ENCODE measurements around the gene NECAB3.
A peak's percentile ranks its signal among the peaks of the same experiment; 100 is the strongest.

Gene NECAB3

DNA sequence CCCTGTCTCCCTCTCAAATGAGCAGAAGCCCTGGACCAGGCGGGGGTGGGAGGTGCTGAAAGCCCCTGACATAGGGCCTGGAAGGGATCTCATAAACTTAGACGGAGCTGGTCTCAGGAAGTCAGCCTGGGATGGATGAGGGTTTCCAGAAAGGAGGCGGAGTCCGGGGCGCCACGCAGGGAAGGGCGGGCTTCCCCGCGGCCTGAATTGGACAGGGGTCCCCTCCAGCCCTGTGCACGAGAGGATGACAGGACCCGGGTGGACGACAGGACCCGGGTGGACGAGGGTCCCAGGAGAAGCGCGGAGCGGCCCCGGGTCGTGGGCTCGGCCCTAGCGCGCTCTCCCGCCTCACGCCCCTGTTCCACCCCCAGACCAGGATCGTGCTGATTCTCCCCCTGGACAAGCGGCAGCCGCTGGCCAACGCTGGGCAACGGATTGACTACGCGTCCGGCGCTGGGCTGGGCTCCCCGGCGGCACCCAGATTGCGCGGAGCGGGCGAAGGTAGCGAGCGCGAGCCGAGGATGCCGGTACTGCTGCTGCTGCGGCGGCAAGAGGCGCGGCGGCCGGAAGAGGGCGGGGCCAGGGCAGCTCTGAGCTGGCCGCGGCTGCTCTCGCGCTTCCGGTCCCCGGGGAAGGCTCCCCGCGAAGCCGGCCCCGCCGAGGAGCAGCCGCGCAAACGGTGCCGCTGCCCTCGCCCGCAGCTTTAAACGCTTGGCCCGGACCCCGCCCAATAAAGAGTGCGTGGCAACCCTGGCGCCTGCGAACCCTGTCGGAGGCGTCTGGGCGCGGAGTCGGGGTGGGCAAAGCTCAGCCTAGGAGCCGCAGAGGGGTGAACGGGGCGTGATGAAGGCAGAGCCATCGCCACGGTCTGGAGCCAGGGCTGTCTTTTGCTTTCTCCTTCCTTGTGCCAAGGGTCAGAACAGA is 10.8 kb downstream of the NECAB3 start:
- peak; percentile 71 for DNase-seq

DNA sequence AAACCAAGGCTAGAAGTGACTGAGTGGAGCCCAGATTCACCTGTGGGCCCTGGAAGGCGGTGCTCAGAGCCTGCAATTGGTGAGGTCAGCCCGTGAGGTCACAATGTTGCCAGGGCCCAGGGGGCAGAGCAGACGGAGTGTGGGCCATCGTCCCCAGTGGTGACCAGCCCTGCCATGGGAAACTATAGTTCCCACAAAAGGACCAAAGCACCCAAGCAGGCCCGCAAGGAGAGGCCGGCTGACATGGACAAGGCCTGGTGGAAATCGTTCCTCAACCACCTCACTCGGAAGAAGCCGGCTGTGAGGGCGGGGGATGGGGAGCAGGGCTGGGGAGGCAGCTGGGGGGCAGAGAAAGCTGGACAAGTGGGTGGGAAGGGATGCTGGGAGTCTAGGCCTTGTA is 12.1 kb downstream of the NECAB3 start, which contains the start of gene C20orf144:
Gene C20orf144, plus strand, starts transcription at position 156 of the 400 bp plus-strand sequence. Its CDS starts 19 bp downstream, at position 175.
- no peak for DNase-seq

DNA sequence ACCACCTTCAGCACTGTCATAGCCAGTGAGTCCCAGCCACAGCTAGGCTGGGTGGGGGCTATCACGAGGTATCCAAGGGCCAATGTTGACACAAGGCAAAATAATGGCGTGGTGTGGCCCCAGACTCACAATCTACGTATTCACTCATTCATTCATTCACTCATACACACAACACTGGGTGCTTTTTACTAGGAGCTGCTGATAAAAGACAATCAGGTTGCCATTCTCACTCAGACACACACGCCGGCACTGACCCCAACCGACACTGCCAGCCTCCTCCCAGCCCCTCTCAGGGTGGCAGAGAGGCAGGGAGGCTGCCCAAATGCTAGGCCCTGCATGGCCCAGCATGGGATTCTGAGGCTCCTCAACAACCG is 13.6 kb downstream of the NECAB3 start:
- no peak for DNase-seq

DNA sequence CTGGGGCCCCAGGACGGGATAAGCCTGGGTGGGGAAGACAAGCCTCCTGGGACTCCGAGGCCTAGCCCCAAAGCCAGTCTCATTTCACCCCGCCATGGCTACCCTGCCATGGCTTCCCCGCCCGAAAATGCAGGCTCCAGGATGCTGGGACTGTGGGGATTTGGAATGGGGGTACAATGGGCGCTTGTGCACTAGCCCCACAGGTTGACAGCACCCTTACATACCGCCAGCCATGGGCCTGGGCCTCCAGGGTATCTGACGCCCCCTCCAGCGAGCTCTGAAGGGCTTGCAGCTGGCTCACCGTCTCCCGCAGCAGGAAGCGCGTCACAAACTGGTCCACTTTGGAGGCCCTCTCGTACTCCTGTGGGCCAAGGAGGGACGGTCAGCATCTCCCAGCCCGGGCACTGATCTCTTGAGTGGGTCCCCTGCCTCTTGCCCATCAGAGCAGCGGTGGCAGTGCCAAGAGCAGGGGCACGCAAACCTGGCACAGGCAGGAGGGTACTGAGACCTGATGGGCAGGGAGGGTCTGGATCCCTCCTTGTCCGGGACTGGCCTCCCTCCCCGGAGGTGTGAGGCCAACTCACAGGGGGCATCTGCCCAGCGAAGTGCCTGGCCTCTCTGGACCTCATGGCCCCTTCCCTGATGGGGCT is 14.1 kb downstream of the NECAB3 start:
- DNase-seq, result no peak

DNA sequence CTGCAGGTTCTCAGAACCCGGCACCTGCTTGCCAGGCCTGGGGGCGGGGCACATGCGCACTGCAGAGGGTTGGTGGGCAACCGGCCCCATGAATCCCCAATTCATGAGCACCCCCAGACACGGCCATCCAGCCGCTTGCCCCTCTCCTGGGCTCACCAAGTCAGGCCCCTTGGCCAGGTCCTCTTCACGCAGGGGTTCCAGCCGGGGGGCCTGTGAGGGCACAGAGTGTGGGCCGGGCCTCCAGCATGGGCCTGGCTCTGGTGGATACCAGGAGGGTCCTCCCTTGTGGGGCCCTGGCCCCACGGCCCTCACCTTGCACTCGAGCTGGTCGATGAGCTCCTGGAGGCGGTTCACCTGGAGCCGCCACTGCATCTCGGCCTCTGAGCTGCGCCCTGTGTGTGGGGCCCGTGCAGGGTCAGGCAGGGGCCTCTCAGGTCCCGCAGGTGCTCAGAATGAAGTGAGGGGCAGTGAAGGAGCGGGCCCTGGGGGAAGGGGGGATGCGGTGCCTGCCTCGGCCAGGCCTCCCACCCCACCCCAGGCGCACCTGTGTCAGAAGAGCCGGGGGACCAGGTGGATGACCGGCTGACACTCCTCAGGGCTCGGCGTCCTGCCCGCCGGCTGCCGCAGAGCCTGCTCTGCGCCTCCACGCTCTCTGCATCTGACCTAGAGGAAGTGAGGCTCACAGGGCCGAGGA is 14.7 kb downstream of the NECAB3 start:
- no peak for DNase-seq

DNA sequence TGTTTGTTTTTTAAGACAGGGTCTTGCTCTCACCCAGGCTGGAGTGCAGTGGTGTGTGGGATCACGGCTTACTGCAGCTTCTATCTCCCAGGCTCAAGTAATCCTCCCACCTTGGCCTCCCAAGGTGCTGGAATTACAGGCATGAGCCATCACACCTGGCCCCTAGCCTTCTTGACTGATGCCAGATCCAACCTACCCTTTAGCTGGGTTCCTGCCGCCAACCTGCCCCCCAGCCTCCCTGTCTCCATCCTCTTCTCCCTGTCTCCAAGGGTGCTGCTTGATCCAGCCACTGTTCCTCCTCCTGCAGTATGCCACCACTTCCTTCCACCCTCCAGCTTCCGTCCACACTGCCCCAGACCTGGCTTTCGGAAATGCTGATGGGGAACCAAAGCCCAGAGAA is 15.3 kb downstream of the NECAB3 start:
- DNase-seq, result no peak

DNA sequence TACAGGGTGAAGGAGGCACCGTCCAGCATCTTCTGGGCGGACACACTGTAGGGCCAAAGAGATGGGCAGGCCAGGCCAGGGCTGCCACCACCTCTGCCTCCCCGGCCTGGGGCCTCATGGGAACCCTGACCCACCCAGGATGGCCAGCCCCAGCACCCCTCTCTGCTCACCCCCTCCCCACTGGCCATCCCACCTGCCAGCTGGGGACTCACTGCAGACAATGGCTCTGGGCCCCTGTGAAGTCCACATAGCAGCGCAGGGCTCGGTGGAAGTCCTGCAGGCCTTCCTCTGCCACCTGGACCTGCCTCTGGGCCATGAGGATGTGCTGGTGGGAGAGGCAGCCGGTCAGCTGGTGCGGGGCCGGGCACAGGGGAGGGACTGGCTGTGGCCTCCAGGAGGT is 15.7 kb downstream of the NECAB3 start:
- no peak for DNase-seq

DNA sequence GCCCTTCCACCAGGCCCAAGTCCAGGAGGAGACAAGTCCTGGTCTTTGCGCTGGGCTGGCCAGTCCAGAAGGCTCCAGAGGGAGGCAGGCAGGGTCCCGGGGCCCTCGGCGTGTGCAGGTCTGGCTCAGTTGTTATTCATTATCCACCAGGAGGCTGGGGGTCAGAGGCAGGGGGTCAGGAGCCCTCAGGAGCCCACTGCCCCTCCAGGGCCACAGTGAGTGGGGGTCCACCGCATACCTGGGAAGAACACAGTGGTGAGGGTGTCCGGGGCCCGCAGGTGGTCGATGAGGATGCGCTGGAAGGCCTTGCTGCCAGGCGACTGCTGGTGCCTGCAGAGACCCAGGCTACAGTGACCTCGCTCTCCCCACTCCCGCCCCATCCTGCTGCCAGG is 16.5 kb downstream of the NECAB3 start:
- no peak for DNase-seq

DNA sequence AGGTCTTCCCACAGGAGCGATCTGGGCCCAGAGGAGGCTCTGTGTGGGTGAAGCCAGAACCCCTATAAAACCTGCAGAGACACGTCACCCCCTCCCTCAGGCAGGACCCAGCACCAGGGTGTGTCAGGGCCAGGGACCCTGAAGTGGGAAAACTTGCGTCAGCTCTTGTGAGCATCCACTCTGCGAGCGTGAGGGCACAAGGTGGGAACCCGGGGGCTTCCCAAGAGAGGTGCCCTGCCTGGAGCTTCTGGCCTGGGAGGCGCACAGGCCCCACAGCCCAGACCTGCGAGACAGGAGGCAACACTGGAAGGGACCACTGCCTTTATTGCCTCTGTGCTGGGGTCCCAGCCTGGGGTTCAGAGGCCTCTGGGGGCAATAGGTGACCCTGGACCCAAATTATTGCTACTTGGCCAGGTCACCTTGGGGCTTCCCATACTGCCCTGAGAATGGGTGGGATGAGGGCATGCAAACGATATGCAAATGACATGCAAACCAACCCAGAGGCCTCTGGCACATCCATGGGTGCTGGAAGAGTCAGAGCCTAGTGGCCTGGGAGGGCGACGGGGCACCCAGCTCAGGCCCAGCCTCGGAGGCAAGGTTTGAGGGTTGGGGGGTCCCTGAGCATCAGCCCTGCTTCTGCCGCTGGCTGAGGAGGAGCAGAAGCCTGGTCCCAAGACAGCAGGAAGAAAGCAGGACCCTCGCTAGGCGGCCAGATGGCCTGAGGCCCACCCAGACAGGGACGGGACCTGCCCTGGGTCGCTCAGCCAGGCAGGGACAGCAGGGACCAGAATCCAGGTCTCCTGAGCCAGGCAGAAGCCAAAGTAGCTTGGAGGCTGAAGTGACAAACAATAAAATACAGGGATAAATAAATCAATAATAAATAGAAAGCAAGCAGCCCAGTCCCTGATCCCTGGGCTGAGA is 17.2 kb downstream of the NECAB3 start:
- no peak for DNase-seq

DNA sequence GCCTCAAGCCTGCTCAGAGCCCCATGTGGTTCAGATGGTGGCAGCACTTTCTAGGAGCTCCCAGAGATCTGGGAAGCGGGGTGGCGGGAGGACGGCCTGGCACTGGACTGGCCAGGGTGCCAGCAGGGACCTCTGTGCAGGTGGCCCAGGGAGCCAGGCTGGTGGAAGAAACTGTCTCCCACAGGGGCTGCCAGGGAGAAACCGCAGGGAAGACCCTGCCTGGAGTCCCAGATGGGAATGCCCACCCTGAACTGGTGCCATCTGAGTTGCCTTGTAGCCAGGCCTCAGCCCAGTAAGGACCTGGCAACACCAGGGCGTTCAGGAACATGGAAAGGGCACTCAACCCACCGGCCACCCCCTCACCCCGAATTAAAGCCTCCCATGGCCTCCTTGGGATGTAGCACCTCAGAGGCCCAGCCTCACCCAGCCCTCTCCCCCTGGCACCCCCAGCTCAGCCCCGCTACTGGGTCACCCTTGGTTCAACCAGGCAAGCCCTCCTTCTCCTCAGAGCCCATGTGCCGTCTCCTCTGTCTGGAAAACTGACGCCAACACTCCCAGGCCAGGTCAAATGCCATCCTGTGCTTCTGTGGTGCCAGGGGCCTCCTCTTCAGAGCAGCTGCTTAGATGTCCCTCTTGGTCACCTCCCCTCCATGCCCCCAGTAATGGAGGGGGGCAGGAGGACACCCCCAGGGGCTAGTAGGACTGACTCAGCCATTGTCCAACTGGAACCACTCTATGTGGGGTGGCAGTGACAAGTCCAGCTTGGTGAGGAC is 18.0 kb downstream of the NECAB3 start:
- DNase-seq, result no peak

DNA sequence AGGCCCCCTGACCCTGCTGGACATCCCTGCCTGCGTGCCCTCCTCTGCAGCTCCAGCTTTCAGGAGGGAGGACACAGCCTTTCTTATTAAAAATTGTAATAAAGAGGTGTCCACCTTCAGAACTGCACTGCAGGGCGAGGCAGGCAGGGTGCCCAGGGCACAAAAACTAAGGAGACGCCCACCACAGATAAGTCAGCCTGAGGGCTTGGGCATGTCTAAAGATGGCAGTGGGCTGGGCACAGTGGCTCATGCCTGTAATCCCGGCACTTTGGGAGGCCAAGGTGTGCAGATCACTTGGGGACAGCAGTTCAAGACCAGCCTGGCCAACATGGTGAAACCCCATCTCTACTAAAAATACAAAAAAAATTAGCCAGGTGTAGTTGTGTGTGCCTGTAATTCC is 19.1 kb downstream of the NECAB3 start:
- DNase-seq, result no peak

DNA sequence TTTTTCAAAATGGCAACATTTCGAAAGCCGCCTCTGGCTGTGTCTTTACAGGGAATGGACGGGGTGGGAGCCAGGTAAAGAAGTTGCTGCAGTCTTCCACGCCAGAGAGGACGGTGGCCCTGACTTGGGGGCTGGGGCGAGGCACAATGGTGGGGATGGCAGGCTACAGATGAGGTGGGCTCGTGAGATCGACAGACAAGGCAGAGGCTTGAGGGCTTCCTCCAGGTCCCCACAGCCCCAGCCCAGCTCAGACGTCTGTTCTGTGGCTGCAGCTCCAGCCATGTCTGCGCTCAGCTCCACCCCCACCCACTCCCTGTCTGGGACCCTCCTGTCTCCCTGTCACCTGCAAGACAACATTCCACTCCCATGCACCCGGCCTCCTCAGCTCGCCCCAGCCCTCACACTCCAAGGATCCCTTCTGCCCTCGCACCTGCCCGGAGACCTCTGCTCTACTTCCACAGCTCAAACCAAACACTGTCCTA is 19.5 kb downstream of the NECAB3 start:
- DNase-seq, result no peak

DNA sequence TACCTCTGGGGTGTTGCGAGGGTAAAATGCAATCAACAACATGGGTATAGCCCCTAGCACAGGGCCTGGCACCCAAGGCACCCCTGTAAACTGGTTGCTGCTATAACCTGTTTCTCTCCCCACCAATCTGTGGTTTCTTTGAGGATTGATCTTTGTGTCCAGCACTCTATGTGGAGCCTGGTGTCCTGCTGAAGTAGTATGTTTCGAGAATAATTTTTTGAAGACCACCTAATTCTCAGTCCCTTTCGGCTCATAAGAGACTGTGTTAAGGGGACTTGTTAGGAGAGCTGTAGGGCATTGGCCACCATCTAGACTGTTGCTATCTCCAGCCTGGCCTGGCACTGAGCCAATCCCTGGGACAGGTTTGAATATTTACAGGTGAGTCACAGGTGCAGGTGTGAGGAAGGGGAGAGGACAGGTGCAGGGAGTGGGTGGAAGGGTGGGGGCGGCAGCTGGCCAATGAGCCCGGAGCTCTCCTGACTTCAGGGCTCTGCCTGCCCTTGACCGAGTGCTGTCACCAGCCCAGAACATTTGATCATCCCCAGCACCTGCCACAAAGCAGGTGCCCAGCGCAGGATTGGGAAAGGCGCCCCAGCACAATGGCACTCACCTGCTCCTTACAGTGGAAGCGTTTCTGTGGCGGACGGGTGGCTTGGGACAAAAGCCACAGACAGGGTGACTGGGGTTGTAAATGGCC is 20.2 kb downstream of the NECAB3 start:
- no peak for DNase-seq

DNA sequence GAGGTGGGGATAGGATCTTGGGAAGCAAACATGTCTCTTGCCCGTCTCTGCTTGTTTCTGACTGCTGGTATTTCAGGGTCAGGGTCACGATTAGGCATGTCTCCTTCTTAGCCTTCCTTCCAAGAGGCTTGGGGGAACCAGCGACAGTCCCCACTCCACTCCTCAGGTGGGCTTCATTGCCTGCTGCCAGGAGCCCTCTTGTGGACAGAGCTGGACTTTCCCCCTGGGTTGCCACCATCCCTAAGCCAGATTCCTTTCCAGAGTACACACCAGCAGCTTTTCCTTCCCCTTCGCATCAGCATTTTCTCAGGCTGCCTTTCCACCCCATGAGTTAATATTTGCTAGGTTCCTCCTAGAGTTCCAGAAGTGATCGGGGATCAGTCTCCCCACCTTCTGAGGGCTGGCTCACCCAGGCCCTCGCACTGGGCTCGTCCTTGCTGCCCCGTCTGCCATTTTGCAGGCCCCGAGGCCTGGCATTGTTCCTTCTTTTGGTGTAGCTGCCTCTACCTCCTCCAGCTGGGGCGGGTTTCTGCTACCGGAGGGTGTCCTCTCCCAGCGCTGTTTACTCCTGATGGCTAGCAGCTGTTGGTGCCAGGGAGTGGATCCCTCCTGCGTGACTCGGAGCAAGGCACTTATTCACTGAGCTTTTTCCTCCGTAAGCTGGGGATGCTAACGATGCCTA is 20.9 kb downstream of the NECAB3 start:
- peak; percentile 27 for DNase-seq

DNA sequence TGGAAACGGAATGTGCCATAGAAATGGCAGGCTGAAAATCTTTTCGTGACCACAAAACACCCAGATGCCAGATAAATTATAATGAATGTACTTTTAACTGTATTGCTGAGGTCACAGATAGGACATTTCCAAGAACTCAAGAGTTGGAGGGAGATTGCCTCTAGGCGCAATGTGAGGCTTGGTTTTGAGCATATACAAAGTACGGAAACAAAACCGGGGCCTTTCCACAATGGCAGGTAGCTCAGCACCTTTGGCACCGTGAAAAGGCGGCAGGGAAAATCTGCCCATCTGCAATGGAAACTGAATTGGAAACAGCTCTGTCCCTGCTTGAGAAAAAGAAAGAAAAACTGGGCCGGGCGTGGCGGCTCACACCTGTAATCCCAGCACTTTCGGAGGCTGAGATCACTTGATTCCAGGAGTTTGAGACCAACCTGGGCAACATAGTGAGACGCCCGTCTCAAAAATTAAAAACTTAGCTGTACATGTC is 22.6 kb downstream of the NECAB3 start:
- DNase-seq, result no peak

DNA sequence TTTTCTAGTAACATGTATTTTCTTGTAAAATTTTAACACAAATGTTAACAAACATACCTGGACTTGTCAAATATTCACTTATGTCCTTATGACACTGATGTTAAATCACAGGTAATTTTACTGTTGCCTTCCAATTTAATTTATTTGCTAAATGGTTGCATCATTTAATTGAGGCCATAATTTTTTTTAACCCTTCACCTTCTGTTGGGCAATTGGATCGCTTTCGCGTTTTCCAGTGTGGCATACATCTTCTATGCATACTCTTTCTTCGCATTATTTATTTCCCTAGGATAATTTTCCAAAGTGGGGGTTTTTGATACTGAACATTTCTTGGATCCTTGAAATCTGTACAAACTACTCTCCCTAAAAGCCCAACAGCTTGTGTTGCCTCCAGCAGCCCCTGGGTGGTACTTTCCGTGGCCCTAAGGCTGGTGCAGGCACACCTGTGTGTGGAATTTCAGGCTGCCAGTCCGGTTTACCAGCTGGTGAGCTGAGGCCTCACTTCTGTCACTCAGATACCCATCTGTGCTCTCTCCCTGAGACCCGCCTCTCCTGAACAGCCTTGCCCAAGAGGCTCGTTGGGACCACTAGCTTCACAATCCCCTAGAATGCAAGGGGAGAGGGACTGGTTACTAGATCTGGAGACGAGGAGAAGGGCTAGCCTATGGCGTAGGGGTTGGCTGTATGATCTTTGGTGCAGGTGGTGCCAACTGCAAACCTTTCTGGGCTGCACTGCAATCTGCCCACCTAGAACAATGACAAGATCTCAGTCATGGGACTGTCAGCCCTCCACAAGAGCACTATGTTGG is 23.3 kb downstream of the NECAB3 start:
- DNase-seq, result no peak

DNA sequence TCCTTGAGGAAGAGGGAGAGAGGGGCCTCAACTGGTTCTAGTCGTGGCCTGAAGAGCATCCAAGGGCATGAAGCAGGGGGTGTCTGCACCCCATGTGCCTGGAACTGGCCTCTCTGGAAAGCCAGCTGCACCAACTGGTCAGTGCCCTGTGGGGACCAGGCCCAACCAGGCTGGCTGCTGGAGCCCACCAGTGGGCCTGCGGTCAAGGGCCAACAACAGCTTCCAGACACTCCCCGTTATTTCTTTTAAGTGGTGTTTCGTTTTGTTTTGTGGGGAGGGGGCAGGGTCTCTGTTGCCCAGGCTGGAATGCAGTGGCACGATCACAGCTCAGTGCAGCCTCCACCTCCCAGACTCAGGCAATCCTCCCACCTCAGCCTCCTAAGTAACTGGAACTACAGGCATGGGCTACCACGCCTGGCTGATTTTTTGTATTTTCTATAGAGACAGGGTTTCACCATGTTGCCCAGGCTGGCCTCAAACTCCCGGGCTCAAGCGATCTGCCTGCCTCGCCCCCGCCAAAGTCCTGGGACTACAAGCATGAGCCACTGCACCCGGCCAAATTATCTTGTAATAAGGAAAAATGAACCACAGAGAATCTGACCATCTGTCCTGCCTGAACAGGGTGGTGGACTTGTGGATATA is 24.0 kb downstream of the NECAB3 start:
- no peak for DNase-seq

DNA sequence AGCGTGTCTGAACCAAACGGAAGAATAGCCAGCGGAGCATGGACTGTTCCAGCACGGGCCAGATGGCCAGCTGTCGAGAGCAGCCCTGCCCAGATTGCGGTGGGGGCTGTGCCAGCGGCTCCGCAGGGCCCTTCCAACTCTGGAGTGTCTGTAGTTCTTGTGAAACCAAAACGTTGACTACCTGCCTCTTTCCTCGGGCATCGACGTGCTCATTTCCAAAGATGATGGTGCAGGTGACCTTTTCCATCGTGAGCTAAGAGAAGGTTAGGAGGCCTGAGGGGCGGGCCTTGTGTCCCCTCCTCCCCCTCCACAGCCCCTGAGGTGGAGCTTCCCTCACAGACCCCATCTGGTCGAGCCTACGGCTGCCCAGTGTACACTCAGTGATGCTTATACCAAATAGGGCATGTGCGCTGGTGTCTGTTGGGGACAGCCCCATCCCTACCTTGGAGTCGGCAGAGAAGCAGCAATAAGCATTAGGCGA is 25.0 kb downstream of the NECAB3 start:
- no peak for DNase-seq

Data from NK-92 treated with Interleukin-12 subunit alpha and Interleukin-12 subunit beta, amount 100 ng/mL, for 24 hours (cell line).